ENCODE data around the gene FAM3D.
A peak's percentile ranks its signal among the peaks of the same experiment; 100 is the strongest.

FAM3D gene

GRCh38 chr3:58656631-58657030 lies 9.9 kb downstream of the FAM3D start:
- no peak for DNase-seq (ENCODE audit: low spot score)

GRCh38 chr3:58654466-58654865 lies 12.1 kb downstream of the FAM3D start:
- DNase-seq (ENCODE audit: low spot score): no peak

GRCh38 chr3:58652624-58653023 lies 13.9 kb downstream of the FAM3D start:
- DNase-seq (ENCODE audit: low spot score): no peak

- no peak for DNase-seq (ENCODE audit: low spot score)
These were observed 15.3 kb downstream of the FAM3D start for GRCh38 chr3:58651276-58651675.

- no peak for DNase-seq (ENCODE audit: low spot score)
These were observed 19.0 kb downstream of the FAM3D start for GRCh38 chr3:58647381-58648141.

GRCh38 chr3:58646503-58646902 lies 20.1 kb downstream of the FAM3D start:
- no peak for DNase-seq (ENCODE audit: low spot score)

- DNase-seq (ENCODE audit: low spot score): no peak
These were observed 20.8 kb downstream of the FAM3D start for GRCh38 chr3:58645726-58646125.

GRCh38 chr3:58642846-58643245 lies 23.7 kb downstream of the FAM3D start:
- no peak for DNase-seq (ENCODE audit: low spot score)

- DNase-seq (ENCODE audit: low spot score): peak; percentile 92
These were observed 25.7 kb downstream of the FAM3D start for GRCh38 chr3:58640700-58641372.

- DNase-seq (ENCODE audit: low spot score): no peak
These were observed 26.7 kb downstream of the FAM3D start for GRCh38 chr3:58639842-58640241.

- no peak for DNase-seq (ENCODE audit: low spot score)
These were observed 27.6 kb downstream of the FAM3D start for GRCh38 chr3:58639001-58639400.

- no peak for DNase-seq (ENCODE audit: low spot score)
These were observed 28.0 kb downstream of the FAM3D start for GRCh38 chr3:58638591-58638990.

GRCh38 chr3:58637509-58637908 lies 29.1 kb downstream of the FAM3D start:
- DNase-seq (ENCODE audit: low spot score): no peak

- no peak for DNase-seq (ENCODE audit: low spot score)
These were observed 30.9 kb downstream of the FAM3D start for GRCh38 chr3:58635371-58636285.

- no peak for DNase-seq (ENCODE audit: low spot score)
These were observed 33.3 kb downstream of the FAM3D start for GRCh38 chr3:58633157-58633865.

GRCh38 chr3:58631742-58632141 lies 34.8 kb downstream of the FAM3D start:
- no peak for DNase-seq (ENCODE audit: low spot score)

- DNase-seq (ENCODE audit: low spot score): no peak
These were observed 35.9 kb downstream of the FAM3D start for GRCh38 chr3:58630710-58631092.

GRCh38 chr3:58630076-58630709 lies 36.4 kb downstream of the FAM3D start:
- peak; percentile 84 for DNase-seq (ENCODE audit: low spot score)

- DNase-seq (ENCODE audit: low spot score): no peak
These were observed 36.9 kb downstream of the FAM3D start for GRCh38 chr3:58629629-58630028.

GRCh38 chr3:58628823-58629562 lies 37.6 kb downstream of the FAM3D start:
- DNase-seq (ENCODE audit: low spot score): no peak

- DNase-seq (ENCODE audit: low spot score): no peak
These were observed 38.6 kb downstream of the FAM3D start for GRCh38 chr3:58627941-58628340.

Data from iPS-NIHi11 (cell line).